ENCODE measurements around the gene NDUFB6. TPM values are rescaled to one million over a fixed set of nuclear protein-coding genes. Genes with fewer than 3 reads are reported as not detected.

The NDUFB6 gene
- total RNA-seq, 1 donor from 2014 or later, result 55.5 TPM

DNA sequence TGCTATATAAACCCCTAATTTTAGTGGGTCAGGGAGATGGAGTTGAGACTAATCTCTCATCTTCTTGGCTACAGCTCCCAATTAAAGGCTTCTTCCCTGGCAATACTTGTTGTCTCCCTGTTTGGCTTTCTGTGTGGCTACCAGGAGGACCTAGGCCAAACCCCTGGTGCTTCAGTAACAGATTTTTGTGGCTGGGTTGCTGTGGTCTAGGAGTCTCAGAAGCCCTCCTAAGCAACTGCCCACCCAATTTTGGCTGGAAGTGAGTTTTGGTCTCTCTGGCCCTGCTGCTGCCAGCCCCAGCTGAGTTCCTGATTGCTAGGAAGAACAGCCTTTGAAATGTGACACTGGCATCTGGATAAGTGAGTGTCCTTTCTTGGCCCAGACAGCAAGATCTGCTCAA, 56.7 kb downstream of the NDUFB6 start:
- Mint-ChIP-seq H3K4me3 (no peak overlapping the region), H3K27me3 (ENCODE audit: low read depth) (no peaks in the 10 kb centered on the region), H3K4me1 (no peaks in the 10 kb centered on the region), H3K9me3 (peaks cover 16% of the 10 kb centered on the region), H3K27ac (ENCODE audit: unreplicated experiment) (no peak overlapping the region), H3K36me3 (ENCODE audit: low read depth) (peaks cover 34% of the 10 kb centered on the region)
- no peak for TF ChIP-seq CTCF (conservative IDR thresholded peaks at IDR 0.05)
- DNase-seq (ENCODE audit: low read depth, low spot score), result no peak

DNA sequence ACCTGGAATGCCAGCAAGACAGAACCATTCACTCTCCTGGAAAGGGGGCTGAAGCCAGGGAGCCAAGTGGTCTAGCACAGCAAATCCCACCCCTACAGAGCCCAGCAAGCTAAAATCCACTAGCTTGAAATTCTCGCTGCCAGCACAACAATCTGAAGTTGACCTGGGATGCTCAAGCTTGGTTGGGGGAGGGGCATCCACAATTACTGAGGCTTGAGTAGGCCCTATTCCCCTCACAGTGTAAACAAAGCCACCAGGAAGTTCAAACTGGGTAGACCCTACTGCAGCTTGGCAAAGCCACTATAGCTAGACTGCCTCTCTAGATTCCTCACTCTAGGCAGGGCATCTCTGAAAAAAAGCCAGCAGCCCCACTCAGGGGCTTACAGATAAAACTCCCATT, 64.2 kb downstream of the NDUFB6 start:
- Mint-ChIP-seq H3K4me1 (no peaks in the 10 kb centered on the region), H3K4me3 (no peak overlapping the region), H3K27me3 (ENCODE audit: low read depth) (no peaks in the 10 kb centered on the region), H3K27ac (ENCODE audit: unreplicated experiment) (no peak overlapping the region), H3K9me3 (peaks cover 7% of the 10 kb centered on the region), H3K36me3 (ENCODE audit: low read depth) (peaks cover 14% of the 10 kb centered on the region)
- no peak for DNase-seq (ENCODE audit: low read depth, low spot score)
- no peak for TF ChIP-seq CTCF (conservative IDR thresholded peaks at IDR 0.05)

- Mint-ChIP-seq H3K36me3 (ENCODE audit: low read depth) (peaks cover 10% of the 10 kb centered on the region), H3K27ac (ENCODE audit: unreplicated experiment) (no peak overlapping the region), H3K27me3 (ENCODE audit: low read depth) (no peaks in the 10 kb centered on the region), H3K4me1 (no peaks in the 10 kb centered on the region), H3K4me3 (no peak overlapping the region), H3K9me3 (no peaks in the 10 kb centered on the region)
- no peak for TF ChIP-seq CTCF (conservative IDR thresholded peaks at IDR 0.05)
- no peak for DNase-seq (ENCODE audit: low read depth, low spot score)
These were observed 70.0 kb downstream of the NDUFB6 start for GRCh38 chr9:32503008-32503407.

Other genes with a start within 250 kb of the NDUFB6 start
- gene ACO1, start 188.5 kb downstream of the NDUFB6 start, total RNA-seq, result 33.7 and 33.9 TPM in 2 replicates
- 6.4 and 6.6 TPM in 2 replicates for gene RIGI, start 47.0 kb downstream of the NDUFB6 start, total RNA-seq
- 10.2 and 13.6 TPM in 2 replicates for gene SMIM27, start 20.8 kb downstream of the NDUFB6 start, total RNA-seq
- gene TOPORS, start 20.6 kb downstream of the NDUFB6 start, total RNA-seq, result 20.8 and 21.0 TPM in 2 replicates
- gene TAF1L, start 62.5 kb upstream of the NDUFB6 start, total RNA-seq, result not detected in 2 replicates
- gene TMEM215, start 210.4 kb upstream of the NDUFB6 start, total RNA-seq, result 0.57 and 0.72 TPM in 2 replicates

All from neural crest cell (in vitro differentiated cells).